ENCODE data around the gene PPP6R2. TPM values are rescaled to one million over a fixed set of nuclear protein-coding genes. Genes with fewer than 3 reads are reported as not detected.
"Not testable (repeated sequence)": the region's sequence is repeated elsewhere in the genome, so short reads cannot be mapped to it uniquely, and the experiment has no call there.

The PPP6R2 gene
- total RNA-seq, 6 experiments from 2014 or later: 38.3 to 80.3 (median 54.4) TPM

DNA sequence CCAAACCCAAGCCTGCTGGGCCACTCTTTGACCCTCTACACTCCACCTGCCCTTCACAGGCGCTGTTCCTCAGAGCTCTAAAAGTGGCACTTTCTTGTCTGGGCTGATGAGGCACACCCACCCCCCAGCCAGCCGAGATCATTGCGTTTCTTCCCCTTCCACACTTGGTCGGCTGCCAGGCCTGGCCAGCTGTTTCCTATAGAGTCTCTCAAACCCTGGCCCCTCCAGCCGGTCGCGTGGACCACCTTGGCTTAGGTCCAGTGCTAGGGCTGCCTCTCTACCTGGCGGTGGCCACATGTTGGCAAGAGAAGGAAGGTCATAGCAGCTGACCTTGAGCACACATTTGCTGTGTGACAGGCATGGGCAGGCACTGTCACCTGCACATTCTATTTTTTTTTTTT lies 60.6 kb downstream of the PPP6R2 start:
- intact Hi-C loops (cut with DNase I): no loop called here

GRCh38 chr22:50406416-50407170 lies 63.5 kb downstream of the PPP6R2 start:
- Histone ChIP-seq H3K27ac (peak overlapping the region in 1 of 3 donors; percentile 4), H3K9me3 (no peaks in the 10 kb centered on the region), H3K4me3 (no peak overlapping the region), H3K27me3 (no peaks in the 10 kb centered on the region), H3K36me3 (peaks cover 0 to 25% (median 11%) of the 10 kb centered on the region in 4 donors), H3K4me1 (peaks cover 0 to 38% (median 16%) of the 10 kb centered on the region in 4 donors)
- WGBS (ENCODE audit: insufficient coverage, low coverage, low lambda C conversion rate, missing lambda C conversion rate): 94% methylated on average over 20 of the region's 25 CpGs
- ATAC-seq (no peak), DNase-seq (no peak)
- TF ChIP-seq POLR2A (IDR thresholded peaks at IDR 0.05): no peak
- TF ChIP-seq, protein P1, sequence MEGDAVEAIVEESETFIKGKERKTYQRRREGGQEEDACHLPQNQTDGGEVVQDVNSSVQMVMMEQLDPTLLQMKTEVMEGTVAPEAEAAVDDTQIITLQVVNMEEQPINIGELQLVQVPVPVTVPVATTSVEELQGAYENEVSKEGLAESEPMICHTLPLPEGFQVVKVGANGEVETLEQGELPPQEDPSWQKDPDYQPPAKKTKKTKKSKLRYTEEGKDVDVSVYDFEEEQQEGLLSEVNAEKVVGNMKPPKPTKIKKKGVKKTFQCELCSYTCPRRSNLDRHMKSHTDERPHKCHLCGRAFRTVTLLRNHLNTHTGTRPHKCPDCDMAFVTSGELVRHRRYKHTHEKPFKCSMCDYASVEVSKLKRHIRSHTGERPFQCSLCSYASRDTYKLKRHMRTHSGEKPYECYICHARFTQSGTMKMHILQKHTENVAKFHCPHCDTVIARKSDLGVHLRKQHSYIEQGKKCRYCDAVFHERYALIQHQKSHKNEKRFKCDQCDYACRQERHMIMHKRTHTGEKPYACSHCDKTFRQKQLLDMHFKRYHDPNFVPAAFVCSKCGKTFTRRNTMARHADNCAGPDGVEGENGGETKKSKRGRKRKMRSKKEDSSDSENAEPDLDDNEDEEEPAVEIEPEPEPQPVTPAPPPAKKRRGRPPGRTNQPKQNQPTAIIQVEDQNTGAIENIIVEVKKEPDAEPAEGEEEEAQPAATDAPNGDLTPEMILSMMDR (IDR thresholded peaks at IDR 0.05): no peak
- intact Hi-C loops (cut with DNase I): no loop called here

More for the DNA sequence above, 60.6 kb downstream of the PPP6R2 start:
- H3K36me3 ChIP-seq: peaks cover 0 to 22% (median 11%) of the 10 kb centered on the region in 4 donors
- H3K9me3 ChIP-seq: no peaks in the 10 kb centered on the region
- peaks cover 7 to 58% (median 33%) of the 10 kb centered on the region in 4 donors for H3K4me1 ChIP-seq
- peak overlapping the region; percentile 17 to 95 (median 86) for H3K27ac ChIP-seq
- ATAC-seq: peak; percentile 51 to 72 (median 61)
- TF ChIP-seq, protein P1 (IDR thresholded peaks at IDR 0.05): no peak
- TF ChIP-seq POLR2A (IDR thresholded peaks at IDR 0.05): no peak
- no peaks in the 10 kb centered on the region for H3K27me3 ChIP-seq
- 0% methylated on average over 3 of the region's 8 CpGs for WGBS (ENCODE audit: insufficient coverage, low coverage, low lambda C conversion rate, missing lambda C conversion rate)
- DNase-seq: peak; percentile 71 to 82 (median 78)
- no peak overlapping the region for H3K4me3 ChIP-seq

- no peak overlapping the region for H3K4me3 ChIP-seq
- no peak for ATAC-seq
- WGBS (ENCODE audit: insufficient coverage, low coverage, low lambda C conversion rate, missing lambda C conversion rate): 97% methylated on average over 8 of the region's 13 CpGs
- H3K4me1 ChIP-seq: peaks cover 0 to 27% (median 12%) of the 10 kb centered on the region in 4 donors
- intact Hi-C loops (cut with DNase I): no loop called here
- peaks cover 0 to 26% (median 14%) of the 10 kb centered on the region in 4 donors for H3K36me3 ChIP-seq
- no peak overlapping the region for H3K27ac ChIP-seq
- no peak for DNase-seq
- TF ChIP-seq, protein P1 (IDR thresholded peaks at IDR 0.05): no peak
- TF ChIP-seq POLR2A (IDR thresholded peaks at IDR 0.05): no peak
- no peaks in the 10 kb centered on the region for H3K27me3 ChIP-seq
- no peaks in the 10 kb centered on the region for H3K9me3 ChIP-seq
Observed at GRCh38 chr22:50408311-50408710, 65.2 kb downstream of the PPP6R2 start.

DNA sequence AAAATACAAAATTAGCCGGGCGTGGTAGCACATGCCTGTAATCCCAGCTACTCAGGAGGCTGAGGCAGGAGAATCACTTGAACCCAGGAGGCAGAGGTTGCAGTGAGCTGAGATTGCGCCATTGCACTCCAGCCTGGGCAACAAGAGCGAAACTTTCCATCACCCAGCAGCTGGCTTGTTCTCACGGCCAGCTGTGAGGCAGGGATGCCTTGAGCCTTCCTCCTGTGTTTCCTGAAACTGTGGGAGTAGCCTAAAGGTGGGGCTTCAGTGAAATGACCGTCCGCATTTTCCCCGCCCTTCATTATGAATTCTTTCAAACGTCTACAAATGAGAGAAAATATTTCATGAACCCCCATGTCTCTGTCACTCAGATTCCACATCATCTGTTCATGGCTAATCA lies 65.8 kb downstream of the PPP6R2 start:
- ATAC-seq; H3K4me3 ChIP-seq; DNase-seq; H3K9me3 ChIP-seq; H3K27me3 ChIP-seq; H3K27ac ChIP-seq; intact Hi-C loops (cut with DNase I): not testable (repeated sequence)
- 71% methylated on average over 5 of the region's 9 CpGs for WGBS (ENCODE audit: insufficient coverage, low coverage, low lambda C conversion rate, missing lambda C conversion rate)
- H3K4me1 ChIP-seq: peaks cover 0 to 21% (median 10%) of the 10 kb centered on the region in 4 donors
- H3K36me3 ChIP-seq: peaks cover 0 to 33% (median 16%) of the 10 kb centered on the region in 4 donors
